Measurements from ENCODE around the gene WASL.

GRCh38 chr7:123689250-123689649, 59.6 kb downstream of the WASL start:
- TF ChIP-seq CTCF (optimal IDR thresholded peaks at IDR 0.05 in 1 of 3, IDR thresholded peaks at IDR 0.05 in 1 of 3, conservative IDR thresholded peaks at IDR 0.05 in 1 of 3; ENCODE audit: extremely low read depth in 1 of 3, insufficient read depth in 2 of 3, low read length in 3 of 3) (no peak), EZH2 (IDR thresholded peaks at IDR 0.05; ENCODE audit: low read length) (no peak)
